Measurements from ENCODE around the gene KCNF1.

The KCNF1 gene

GRCh38 chr2:10920764-10921388 is 9.1 kb downstream of the KCNF1 start:
- Mint-ChIP-seq H3K4me1 (no peaks in the 10 kb centered on the region), H3K4me3 (no peak overlapping the region), H3K36me3 (ENCODE audit: insufficient read depth) (no peaks in the 10 kb centered on the region), H3K27me3 (peaks cover 36% of the 10 kb centered on the region), H3K27ac (ENCODE audit: low read depth) (no peak overlapping the region), H3K9me3 (no peaks in the 10 kb centered on the region)
- ATAC-seq (replicated peaks; ENCODE audit: extremely low read depth, poor library complexity, severe bottlenecking) (no peak), DNase-seq (ENCODE audit: low spot score in 2 of 2) (no peak)

GRCh38 chr2:10921525-10921924 is 9.8 kb downstream of the KCNF1 start:
- Mint-ChIP-seq H3K36me3 (ENCODE audit: insufficient read depth) (no peaks in the 10 kb centered on the region), H3K4me3 (no peak overlapping the region), H3K4me1 (no peaks in the 10 kb centered on the region), H3K9me3 (no peaks in the 10 kb centered on the region), H3K27me3 (peaks cover 34% of the 10 kb centered on the region), H3K27ac (ENCODE audit: low read depth) (no peak overlapping the region)
- DNase-seq (ENCODE audit: low spot score in 2 of 2) (no peak), ATAC-seq (replicated peaks; ENCODE audit: extremely low read depth, poor library complexity, severe bottlenecking) (no peak)

- Mint-ChIP-seq H3K4me3 (no peak overlapping the region), H3K27me3 (peaks cover 34% of the 10 kb centered on the region), H3K27ac (ENCODE audit: low read depth) (no peak overlapping the region), H3K9me3 (no peaks in the 10 kb centered on the region), H3K4me1 (no peaks in the 10 kb centered on the region), H3K36me3 (ENCODE audit: insufficient read depth) (no peaks in the 10 kb centered on the region)
- ATAC-seq (replicated peaks; ENCODE audit: extremely low read depth, poor library complexity, severe bottlenecking): no peak
- DNase-seq (ENCODE audit: low spot score in 2 of 2): no peak
Measured at GRCh38 chr2:10922307-10923007, 10.7 kb downstream of the KCNF1 start.

GRCh38 chr2:10923008-10923375 is 11.3 kb downstream of the KCNF1 start:
- peaks cover 36% of the 10 kb centered on the region for H3K27me3 Mint-ChIP-seq
- no peak overlapping the region for H3K4me3 Mint-ChIP-seq
- DNase-seq (ENCODE audit: low spot score in 2 of 2) (no peak), ATAC-seq (replicated peaks; ENCODE audit: extremely low read depth, poor library complexity, severe bottlenecking) (no peak)
- no peaks in the 10 kb centered on the region for H3K36me3 Mint-ChIP-seq (ENCODE audit: insufficient read depth)
- H3K27ac Mint-ChIP-seq (ENCODE audit: low read depth): no peak overlapping the region
- H3K4me1 Mint-ChIP-seq: no peaks in the 10 kb centered on the region
- no peaks in the 10 kb centered on the region for H3K9me3 Mint-ChIP-seq

- DNase-seq (ENCODE audit: low spot score in 2 of 2) (no peak), ATAC-seq (replicated peaks; ENCODE audit: extremely low read depth, poor library complexity, severe bottlenecking) (no peak)
- no peak overlapping the region for H3K4me3 Mint-ChIP-seq
- H3K36me3 Mint-ChIP-seq (ENCODE audit: insufficient read depth): no peaks in the 10 kb centered on the region
- H3K27me3 Mint-ChIP-seq: peaks cover 46% of the 10 kb centered on the region
- H3K27ac Mint-ChIP-seq (ENCODE audit: low read depth): no peak overlapping the region
- no peaks in the 10 kb centered on the region for H3K4me1 Mint-ChIP-seq
- no peaks in the 10 kb centered on the region for H3K9me3 Mint-ChIP-seq
Measured at GRCh38 chr2:10923965-10924364, 12.2 kb downstream of the KCNF1 start.

GRCh38 chr2:10924441-10924840 is 12.7 kb downstream of the KCNF1 start:
- Mint-ChIP-seq H3K27ac (ENCODE audit: low read depth) (no peak overlapping the region), H3K4me1 (no peaks in the 10 kb centered on the region), H3K36me3 (ENCODE audit: insufficient read depth) (no peaks in the 10 kb centered on the region), H3K9me3 (no peaks in the 10 kb centered on the region), H3K27me3 (peaks cover 49% of the 10 kb centered on the region), H3K4me3 (no peak overlapping the region)
- DNase-seq (ENCODE audit: low spot score in 2 of 2) (no peak), ATAC-seq (replicated peaks; ENCODE audit: extremely low read depth, poor library complexity, severe bottlenecking) (no peak)

- Mint-ChIP-seq H3K27ac (ENCODE audit: low read depth) (no peak overlapping the region), H3K36me3 (ENCODE audit: insufficient read depth) (no peaks in the 10 kb centered on the region), H3K4me1 (no peaks in the 10 kb centered on the region), H3K4me3 (no peak overlapping the region), H3K27me3 (peaks cover 52% of the 10 kb centered on the region), H3K9me3 (no peaks in the 10 kb centered on the region)
- ATAC-seq (replicated peaks; ENCODE audit: extremely low read depth, poor library complexity, severe bottlenecking) (no peak), DNase-seq (ENCODE audit: low spot score in 2 of 2) (no peak)
Measured at GRCh38 chr2:10924859-10925258, 13.1 kb downstream of the KCNF1 start.

- ATAC-seq (replicated peaks; ENCODE audit: extremely low read depth, poor library complexity, severe bottlenecking): no peak
- H3K9me3 Mint-ChIP-seq: no peaks in the 10 kb centered on the region
- H3K27ac Mint-ChIP-seq (ENCODE audit: low read depth): no peak overlapping the region
Measured at GRCh38 chr2:10926191-10926820, 14.6 kb downstream of the KCNF1 start.

GRCh38 chr2:10930721-10931516 is 19.2 kb downstream of the KCNF1 start:
- ATAC-seq (replicated peaks; ENCODE audit: extremely low read depth, poor library complexity, severe bottlenecking) (no peak), DNase-seq (ENCODE audit: low spot score in 2 of 2) (no peak)
- no peaks in the 10 kb centered on the region for H3K36me3 Mint-ChIP-seq (ENCODE audit: insufficient read depth)
- no peaks in the 10 kb centered on the region for H3K9me3 Mint-ChIP-seq
- H3K4me3 Mint-ChIP-seq: no peak overlapping the region
- no peak overlapping the region for H3K27ac Mint-ChIP-seq (ENCODE audit: low read depth)
- no peaks in the 10 kb centered on the region for H3K4me1 Mint-ChIP-seq
- peaks cover 75% of the 10 kb centered on the region for H3K27me3 Mint-ChIP-seq

More at GRCh38 chr2:10926191-10926820, 14.6 kb downstream of the KCNF1 start:
- Mint-ChIP-seq H3K36me3 (ENCODE audit: insufficient read depth) (no peaks in the 10 kb centered on the region), H3K4me3 (no peak overlapping the region), H3K27me3 (peaks cover 55% of the 10 kb centered on the region), H3K4me1 (no peaks in the 10 kb centered on the region)
- no peak for DNase-seq (ENCODE audit: low spot score in 2 of 2)

- DNase-seq (ENCODE audit: low spot score in 2 of 2) (no peak), ATAC-seq (replicated peaks; ENCODE audit: extremely low read depth, poor library complexity, severe bottlenecking) (no peak)
- Mint-ChIP-seq H3K9me3 (no peaks in the 10 kb centered on the region), H3K4me1 (no peaks in the 10 kb centered on the region), H3K27me3 (peaks cover 84% of the 10 kb centered on the region), H3K4me3 (no peak overlapping the region), H3K27ac (ENCODE audit: low read depth) (no peak overlapping the region), H3K36me3 (ENCODE audit: insufficient read depth) (no peaks in the 10 kb centered on the region)
Measured at GRCh38 chr2:10931710-10932255, 20.0 kb downstream of the KCNF1 start.

- ATAC-seq (replicated peaks; ENCODE audit: extremely low read depth, poor library complexity, severe bottlenecking): no peak
- DNase-seq (ENCODE audit: low spot score in 2 of 2): no peak
- H3K4me3 Mint-ChIP-seq: no peak overlapping the region
- H3K27ac Mint-ChIP-seq (ENCODE audit: low read depth): no peak overlapping the region
- peaks cover 89% of the 10 kb centered on the region for H3K27me3 Mint-ChIP-seq
- H3K9me3 Mint-ChIP-seq: no peaks in the 10 kb centered on the region
- no peaks in the 10 kb centered on the region for H3K4me1 Mint-ChIP-seq
- no peaks in the 10 kb centered on the region for H3K36me3 Mint-ChIP-seq (ENCODE audit: insufficient read depth)
Measured at GRCh38 chr2:10932345-10933151, 20.8 kb downstream of the KCNF1 start.

All from central memory CD8-positive, alpha-beta T cell (primary cell).